Esophagus squamous epithelium (tissue), 5 donors: ENCODE data around the gene KIZ. TPM values are rescaled to one million over a fixed set of nuclear protein-coding genes. Genes with fewer than 3 reads are reported as not detected.

Experiments
- DNase-seq: peaks from one replicate; lab custom pipeline; 2025; lab: John Stamatoyannopoulos, UW
- H3K27ac ChIP-seq, 4 donors: fragments of 200-600 bp; sonication (generic); one replicate each; pipeline ENCODE4 v1.5.1; 2016 to 2019; ENCODE audit warnings: mild to moderate bottlenecking in 1 of 4
- H3K27me3 ChIP-seq, 4 donors: fragments of 200-600 bp; sonication (generic); 1 replicate in 3 of 4; 2 replicates in 1 of 4; pipeline versions ENCODE4 v1.5.1 to v1.6.0; 2017 to 2021; ENCODE audit warnings: antibody characterized with exemption in 1 of 4
- H3K36me3 ChIP-seq, 3 donors: fragments of 200-600 bp; sonication (generic); one replicate each; pipeline ENCODE4 v1.5.1; 2016 to 2019
- H3K4me1 ChIP-seq, 3 donors: fragments of 200-600 bp; sonication (generic); one replicate each; pipeline ENCODE4 v1.5.1; 2017 to 2019
- H3K4me3 ChIP-seq, 4 donors: fragments of 200-600 bp; sonication (generic); 1 replicate in 3 of 4; 2 replicates in 1 of 4; pipeline ENCODE4 v1.5.1; 2016 to 2019; ENCODE audit warnings: mild to moderate bottlenecking in 2 of 4, moderate library complexity in 1 of 4
- H3K9me3 ChIP-seq, 3 donors: fragments of 200-600 bp; sonication (generic); one replicate each; pipeline ENCODE4 v1.5.1; 2016 to 2019
- CTCF ChIP-seq, 6 experiments: fragments of 450-650 bp in 4 of 6; fragments of 200-600 bp in 2 of 6; sonication (generic) in 2 of 6; IDR thresholded peaks; one replicate each; pipeline ENCODE4 v1.5.1; 2016 to 2019; ENCODE audit warnings: antibody characterized with exemption in 6 of 6, mild to moderate bottlenecking in 4 of 6, moderate library complexity in 4 of 6
- POLR2A ChIP-seq, 4 donors: fragments of 450-650 bp; IDR thresholded peaks; one replicate each; pipeline ENCODE4 v1.6.1; 2017; ENCODE audit warnings: antibody characterized with exemption in 4 of 4, mild to moderate bottlenecking in 4 of 4, moderate library complexity in 3 of 4
- WGBS, 2 donors: methylation state at CpG; one replicate each; pipeline ENCODE4 v1.1.5; 2018; 5-methylcytosine and 5-hydroxymethylcytosine counted together
- intact Hi-C: fragments of 100-400 bp; cut with DNase I; formaldehyde crosslinking; loops from one replicate; pipeline ENCODE4 v1.15.0; 2022
- total RNA-seq, 4 donors: library from RNA; depleted of rRNA; stranded (reverse); fragments of >200 nt; gene quantifications; one replicate each; pipeline ENCODE4 v1.1.0, GENCODE V29; 2016
- donor health status: DM: yes; HTN: yes; CAD: no.

The KIZ gene
- total RNA-seq, 4 donors from 2014 or later = 2.2 to 15.3 (median 9.1) TPM

GRCh38 chr20:21262812-21263211 lies 136.9 kb downstream of the KIZ start:
- no peak for DNase-seq
- Histone ChIP-seq H3K36me3 (no peaks in the 10 kb centered on the region), H3K27ac (no peak overlapping the region), H3K4me1 (no peaks in the 10 kb centered on the region), H3K9me3 (peaks cover 0 to 7% (median 0%) of the 10 kb centered on the region in 3 donors), H3K4me3 (no peak overlapping the region), H3K27me3 (no peaks in the 10 kb centered on the region)
- TF ChIP-seq POLR2A (IDR thresholded peaks at IDR 0.05) (no peak), CTCF (IDR thresholded peaks at IDR 0.05) (no peak)
- WGBS, 2 donors = 67% methylated on average over 2 of the region's 2 CpGs; no CpG with 5 or more reads in 1 of the 2 donors
- intact Hi-C loops = no loop called here

GRCh38 chr20:21265261-21266190 lies 139.6 kb downstream of the KIZ start:
- Histone ChIP-seq H3K36me3 (no peaks in the 10 kb centered on the region), H3K4me1 (no peaks in the 10 kb centered on the region), H3K4me3 (no peak overlapping the region), H3K9me3 (peaks cover 0 to 7% (median 0%) of the 10 kb centered on the region in 3 donors), H3K27me3 (no peaks in the 10 kb centered on the region), H3K27ac (no peak overlapping the region)
- DNase-seq = no peak
- 63 to 71% methylated on average over 9 to 13 of the region's 15 CpGs for WGBS, 2 donors
- TF ChIP-seq CTCF (IDR thresholded peaks at IDR 0.05) (no peak), POLR2A (IDR thresholded peaks at IDR 0.05) (no peak)
- intact Hi-C loops = no loop called here

GRCh38 chr20:21266191-21266536 lies 140.3 kb downstream of the KIZ start:
- TF ChIP-seq POLR2A (IDR thresholded peaks at IDR 0.05) = no peak
- no peak for TF ChIP-seq CTCF (IDR thresholded peaks at IDR 0.05)
- H3K4me3 ChIP-seq = no peak overlapping the region
- WGBS, 2 donors = 88% methylated on average over 5 of the region's 5 CpGs; no CpG with 5 or more reads in 1 of the 2 donors
- peaks cover 0 to 7% (median 0%) of the 10 kb centered on the region in 3 donors for H3K9me3 ChIP-seq
- no peaks in the 10 kb centered on the region for H3K36me3 ChIP-seq
- DNase-seq = no peak
- no peaks in the 10 kb centered on the region for H3K27me3 ChIP-seq
- intact Hi-C loops = no loop called here
- no peaks in the 10 kb centered on the region for H3K4me1 ChIP-seq
- no peak overlapping the region for H3K27ac ChIP-seq

- Histone ChIP-seq H3K9me3 (peaks cover 0 to 7% (median 0%) of the 10 kb centered on the region in 3 donors), H3K27me3 (peaks cover 0 to 8% (median 0%) of the 10 kb centered on the region in 4 donors), H3K4me3 (no peak overlapping the region), H3K36me3 (no peaks in the 10 kb centered on the region), H3K27ac (no peak overlapping the region), H3K4me1 (no peaks in the 10 kb centered on the region)
- no peak for DNase-seq
- intact Hi-C loops = no loop called here
- TF ChIP-seq CTCF (IDR thresholded peaks at IDR 0.05) (no peak), POLR2A (IDR thresholded peaks at IDR 0.05) (no peak)
- 35 to 54% methylated on average over 2 of the region's 2 CpGs for WGBS, 2 donors
Observed at GRCh38 chr20:21269772-21270171, 143.9 kb downstream of the KIZ start.

GRCh38 chr20:21270806-21271205 lies 144.9 kb downstream of the KIZ start:
- intact Hi-C loops = no loop called here
- TF ChIP-seq CTCF (IDR thresholded peaks at IDR 0.05) = no peak
- H3K36me3 ChIP-seq = no peaks in the 10 kb centered on the region
- H3K27me3 ChIP-seq = peaks cover 0 to 12% (median 0%) of the 10 kb centered on the region in 4 donors
- no peak overlapping the region for H3K4me3 ChIP-seq
- WGBS, 2 donors = 59 to 66% methylated on average over 8 of the region's 8 CpGs
- no peak overlapping the region for H3K27ac ChIP-seq
- DNase-seq = no peak
- peaks cover 0 to 7% (median 0%) of the 10 kb centered on the region in 3 donors for H3K9me3 ChIP-seq
- H3K4me1 ChIP-seq = no peaks in the 10 kb centered on the region
